GM20000 (cell line): ENCODE results near the gene TAOK2.
"Not testable (repeated sequence)": the region's sequence is repeated elsewhere in the genome, so short reads cannot be mapped to it uniquely, and the experiment has no call there.

Source experiments
- DNase-seq: peaks from one replicate; pipeline ENCODE4 v3.0.0; 2012; ENCODE audit warnings: low spot score
- TF ChIP-seq, protein P1 (sequence below): IDR thresholded peaks from 2 replicates; pipeline ENCODE4 v1.5.1; 2012; ENCODE audit warnings: mild to moderate bottlenecking, control low read depth; ENCODE audit errors: extremely low read depth, missing control alignments

The TAOK2 gene

GRCh38 chr16:29943846-29944799 is 29.5 kb upstream of the TAOK2 start:
- DNase-seq, result no peak
- TF ChIP-seq, protein P1, sequence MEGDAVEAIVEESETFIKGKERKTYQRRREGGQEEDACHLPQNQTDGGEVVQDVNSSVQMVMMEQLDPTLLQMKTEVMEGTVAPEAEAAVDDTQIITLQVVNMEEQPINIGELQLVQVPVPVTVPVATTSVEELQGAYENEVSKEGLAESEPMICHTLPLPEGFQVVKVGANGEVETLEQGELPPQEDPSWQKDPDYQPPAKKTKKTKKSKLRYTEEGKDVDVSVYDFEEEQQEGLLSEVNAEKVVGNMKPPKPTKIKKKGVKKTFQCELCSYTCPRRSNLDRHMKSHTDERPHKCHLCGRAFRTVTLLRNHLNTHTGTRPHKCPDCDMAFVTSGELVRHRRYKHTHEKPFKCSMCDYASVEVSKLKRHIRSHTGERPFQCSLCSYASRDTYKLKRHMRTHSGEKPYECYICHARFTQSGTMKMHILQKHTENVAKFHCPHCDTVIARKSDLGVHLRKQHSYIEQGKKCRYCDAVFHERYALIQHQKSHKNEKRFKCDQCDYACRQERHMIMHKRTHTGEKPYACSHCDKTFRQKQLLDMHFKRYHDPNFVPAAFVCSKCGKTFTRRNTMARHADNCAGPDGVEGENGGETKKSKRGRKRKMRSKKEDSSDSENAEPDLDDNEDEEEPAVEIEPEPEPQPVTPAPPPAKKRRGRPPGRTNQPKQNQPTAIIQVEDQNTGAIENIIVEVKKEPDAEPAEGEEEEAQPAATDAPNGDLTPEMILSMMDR, result no peak

DNA sequence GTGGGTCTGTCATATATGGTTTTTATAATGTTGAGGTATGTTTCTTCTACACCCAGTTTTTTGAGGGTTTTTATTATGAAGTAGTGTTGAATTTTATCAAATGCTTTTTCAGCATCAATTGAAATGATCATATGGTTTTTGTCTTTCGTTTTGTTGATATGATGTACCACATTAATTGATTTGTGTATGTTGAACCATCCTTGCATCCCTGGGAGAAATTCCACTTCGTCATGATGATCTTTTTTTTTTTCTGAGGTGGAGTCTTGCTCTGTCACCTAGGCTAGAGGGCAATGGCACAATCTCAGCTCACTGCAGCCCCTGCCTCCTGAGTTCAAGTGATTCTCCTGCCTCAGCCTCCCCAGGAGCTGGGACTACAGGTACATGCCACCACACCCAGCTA is 25.8 kb upstream of the TAOK2 start:
- TF ChIP-seq, protein P1, result no peak
- no peak for DNase-seq

DNA sequence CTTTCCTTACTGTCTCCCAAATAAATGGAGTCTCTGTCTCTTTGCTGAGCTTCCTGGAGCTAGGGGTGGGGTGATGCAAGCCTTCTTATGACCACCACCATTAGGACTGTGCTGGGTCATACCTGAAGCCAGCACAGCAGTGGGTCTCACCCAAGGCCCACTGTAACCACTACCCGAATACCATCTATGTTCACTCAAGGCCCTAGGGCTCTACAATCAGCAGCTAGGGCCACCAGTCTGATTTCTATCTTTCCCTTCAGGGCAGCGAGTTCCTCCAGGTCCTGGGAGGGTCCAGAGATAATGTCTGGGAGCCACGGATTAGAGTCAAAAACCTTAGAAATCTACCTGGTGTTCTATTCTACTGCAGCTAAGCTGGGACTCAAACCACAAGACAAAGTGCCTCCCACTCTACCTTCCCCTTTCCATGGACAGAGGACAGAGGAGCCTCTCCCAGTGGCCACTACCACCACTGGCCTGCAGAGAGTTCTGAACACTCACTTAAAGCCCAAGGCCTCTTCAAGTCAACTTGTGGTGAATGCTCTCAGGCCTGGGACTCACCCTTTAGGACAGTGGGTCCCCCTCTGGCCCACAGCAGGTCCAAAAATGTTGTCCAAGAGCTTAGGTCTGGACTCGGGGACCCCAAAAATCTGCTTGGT is 22.7 kb upstream of the TAOK2 start:
- no peak for DNase-seq
- TF ChIP-seq, protein P1, result no peak

- TF ChIP-seq, protein P1, result no peak
- no peak for DNase-seq
Observed at GRCh38 chr16:29951625-29952365, 21.9 kb upstream of the TAOK2 start.

DNA sequence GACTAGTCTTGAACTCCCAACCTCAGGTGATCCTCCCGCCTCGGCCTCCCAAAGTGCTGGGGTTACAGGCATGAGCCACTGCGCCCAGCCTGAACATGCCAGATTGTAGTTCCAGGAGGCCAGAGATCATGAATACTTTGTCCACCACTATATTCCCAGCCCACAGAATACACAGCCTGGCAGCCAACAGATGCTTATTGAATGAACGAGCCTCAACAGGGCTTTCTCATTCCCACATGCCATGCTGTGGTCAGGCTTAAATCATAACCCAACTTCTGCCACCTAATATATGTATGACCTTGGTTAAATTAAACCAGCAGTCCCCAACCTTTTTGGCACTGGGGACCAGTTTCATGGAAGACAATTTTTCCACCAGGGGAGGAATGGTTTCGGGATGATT is 14.9 kb upstream of the TAOK2 start:
- DNase-seq, result no peak
- TF ChIP-seq, protein P1, result no peak

- TF ChIP-seq, protein P1, result no peak
- DNase-seq, result no peak
Observed at GRCh38 chr16:29959293-29959692, 14.4 kb upstream of the TAOK2 start.

GRCh38 chr16:29959821-29960220 is 13.8 kb upstream of the TAOK2 start:
- not testable (repeated sequence) for DNase-seq
